ENCODE measurements around the gene CTSW. TPM values are rescaled to one million over a fixed set of nuclear protein-coding genes. Genes with fewer than 3 reads are reported as not detected.

Gene CTSW
- total RNA-seq, 1 donor from 2014 or later = not detected

- peaks cover 20% of the 10 kb centered on the region for H3K27me3 Mint-ChIP-seq (ENCODE audit: unreplicated experiment)
- no peaks in the 10 kb centered on the region for H3K36me3 Mint-ChIP-seq (ENCODE audit: unreplicated experiment)
- H3K27ac Mint-ChIP-seq (ENCODE audit: unreplicated experiment) = no peak overlapping the region
- peaks cover 10% of the 10 kb centered on the region for H3K4me1 Mint-ChIP-seq (ENCODE audit: low read depth, unreplicated experiment)
- no peak for DNase-seq
- H3K4me3 Mint-ChIP-seq (ENCODE audit: unreplicated experiment) = no peak overlapping the region
- peaks cover 14% of the 10 kb centered on the region for H3K9me3 Mint-ChIP-seq (ENCODE audit: unreplicated experiment)
- no peak for TF ChIP-seq CTCF (IDR thresholded peaks at IDR 0.05; ENCODE audit: partially characterized antibody, unreplicated experiment)
Measured at GRCh38 chr11:65915821-65916251, 36.2 kb downstream of the CTSW start.

- H3K4me1 Mint-ChIP-seq (ENCODE audit: low read depth, unreplicated experiment) = peaks cover 10% of the 10 kb centered on the region
- peaks cover 14% of the 10 kb centered on the region for H3K9me3 Mint-ChIP-seq (ENCODE audit: unreplicated experiment)
Measured at GRCh38 chr11:65916391-65916790, 36.8 kb downstream of the CTSW start.

GRCh38 chr11:65917077-65917433 lies 37.4 kb downstream of the CTSW start:
- peaks cover 18% of the 10 kb centered on the region for H3K27me3 Mint-ChIP-seq (ENCODE audit: unreplicated experiment)

More at GRCh38 chr11:65916391-65916790, 36.8 kb downstream of the CTSW start:
- no peaks in the 10 kb centered on the region for H3K36me3 Mint-ChIP-seq (ENCODE audit: unreplicated experiment)
- DNase-seq = no peak
- TF ChIP-seq CTCF (IDR thresholded peaks at IDR 0.05; ENCODE audit: partially characterized antibody, unreplicated experiment) = no peak
- peaks cover 18% of the 10 kb centered on the region for H3K27me3 Mint-ChIP-seq (ENCODE audit: unreplicated experiment)
- peak overlapping the region; percentile 49 for H3K4me3 Mint-ChIP-seq (ENCODE audit: unreplicated experiment)
- H3K27ac Mint-ChIP-seq (ENCODE audit: unreplicated experiment) = no peak overlapping the region

GRCh38 chr11:65917434-65918210 lies 38.0 kb downstream of the CTSW start:
- TF ChIP-seq CTCF (IDR thresholded peaks at IDR 0.05; ENCODE audit: partially characterized antibody, unreplicated experiment) = no peak
- peaks cover 14% of the 10 kb centered on the region for H3K9me3 Mint-ChIP-seq (ENCODE audit: unreplicated experiment)
- no peak for DNase-seq
- H3K4me3 Mint-ChIP-seq (ENCODE audit: unreplicated experiment) = peak overlapping the region; percentile 84
- H3K27ac Mint-ChIP-seq (ENCODE audit: unreplicated experiment) = no peak overlapping the region
- no peaks in the 10 kb centered on the region for H3K36me3 Mint-ChIP-seq (ENCODE audit: unreplicated experiment)
- peaks cover 17% of the 10 kb centered on the region for H3K27me3 Mint-ChIP-seq (ENCODE audit: unreplicated experiment)
- H3K4me1 Mint-ChIP-seq (ENCODE audit: low read depth, unreplicated experiment) = peaks cover 10% of the 10 kb centered on the region

More at GRCh38 chr11:65917077-65917433, 37.4 kb downstream of the CTSW start:
- Mint-ChIP-seq H3K4me1 (ENCODE audit: low read depth, unreplicated experiment) (peaks cover 10% of the 10 kb centered on the region), H3K9me3 (ENCODE audit: unreplicated experiment) (peaks cover 14% of the 10 kb centered on the region), H3K27ac (ENCODE audit: unreplicated experiment) (no peak overlapping the region), H3K36me3 (ENCODE audit: unreplicated experiment) (no peaks in the 10 kb centered on the region), H3K4me3 (ENCODE audit: unreplicated experiment) (peak overlapping the region; percentile 49)
- DNase-seq = no peak
- TF ChIP-seq CTCF (IDR thresholded peaks at IDR 0.05; ENCODE audit: partially characterized antibody, unreplicated experiment) = no peak

All from glutamatergic neuron (in vitro differentiated cells).